GM21367 (cell line): ENCODE data around the gene RRAGD.

ENCODE experiments used
- ATAC-seq: cut with Tn5 transposase; IDR thresholded peaks from one replicate; pipeline ENCODE4 v1.9.1; 2021; ENCODE audit not compliant: unreplicated experiment

Gene RRAGD

GRCh38 chr6:89347825-89348224, 64.2 kb downstream of the RRAGD start:
- no peak for ATAC-seq

GRCh38 chr6:89346433-89346832, 65.6 kb downstream of the RRAGD start:
- ATAC-seq, result no peak

- no peak for ATAC-seq
Observed at GRCh38 chr6:89339565-89339964, 72.5 kb downstream of the RRAGD start.

- no peak for ATAC-seq
Observed at GRCh38 chr6:89335164-89335563, 76.9 kb downstream of the RRAGD start.

GRCh38 chr6:89330910-89331309, 81.2 kb downstream of the RRAGD start:
- no peak for ATAC-seq

- no peak for ATAC-seq
Observed at GRCh38 chr6:89328976-89329375, 83.1 kb downstream of the RRAGD start.

- no peak for ATAC-seq
Observed at GRCh38 chr6:89324304-89324703, 87.8 kb downstream of the RRAGD start.

GRCh38 chr6:89323511-89323971, 88.5 kb downstream of the RRAGD start:
- ATAC-seq, result no peak

GRCh38 chr6:89321131-89321970, 90.7 kb downstream of the RRAGD start:
- ATAC-seq, result no peak

GRCh38 chr6:89320012-89320559, 92.0 kb downstream of the RRAGD start:
- no peak for ATAC-seq

GRCh38 chr6:89317067-89317466, 95.0 kb downstream of the RRAGD start:
- ATAC-seq, result no peak

GRCh38 chr6:89315249-89315885, 96.7 kb downstream of the RRAGD start, which contains the start of gene GABRR2:
GABRR2 (minus strand) TSS chr6:89315299; CDS start chr6:89315165, 134 bp downstream.
- no peak for ATAC-seq

GRCh38 chr6:89314692-89315091, 97.4 kb downstream of the RRAGD start:
- ATAC-seq, result no peak
